Raji (cell line): ENCODE results near the gene WWC1.

Source experiments
- POLR2A ChIP-seq: IDR thresholded peaks from 2 replicates; pipeline ENCODE4 v1.6.1; 2011; ENCODE audit warnings: low read depth, low read length, control low read depth; ENCODE audit not compliant: insufficient read depth

Gene WWC1

DNA sequence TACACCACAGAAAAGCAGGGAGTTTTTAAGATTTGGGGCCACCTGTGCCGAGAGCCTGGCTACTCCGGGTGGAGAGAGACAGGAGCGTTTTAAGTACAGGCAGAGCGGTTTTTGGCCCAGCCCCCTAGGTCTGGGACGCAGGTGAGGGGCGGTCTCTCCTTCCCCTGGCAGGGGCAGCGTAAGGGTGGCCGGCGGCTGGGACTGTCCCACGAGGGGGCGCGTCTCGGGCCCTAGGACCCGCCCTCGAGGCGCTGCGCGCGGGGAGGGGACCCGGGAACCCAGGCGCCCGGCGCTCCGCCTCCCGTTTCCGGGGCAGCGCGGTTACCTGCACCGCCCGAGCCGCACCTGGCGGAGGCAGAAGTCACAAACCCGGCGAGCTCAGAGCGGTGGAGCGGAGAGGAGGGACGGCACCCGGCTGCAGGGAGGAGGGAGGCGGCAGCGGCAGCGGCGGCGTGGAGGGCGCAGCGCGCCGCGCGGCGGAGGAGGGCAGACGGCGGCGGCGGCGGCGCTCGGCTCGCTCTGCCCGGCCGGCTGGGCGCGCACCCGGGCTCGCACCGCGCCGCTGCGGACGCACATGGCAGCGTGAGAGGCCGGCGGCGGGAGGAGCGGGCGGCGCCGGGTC, at the start of gene WWC1:
TSS of gene WWC1 (plus strand) at position 304 of the 622 bp plus-strand sequence. CDS start 508 bp downstream, outside the sequence.
- peak; percentile 66 for TF ChIP-seq POLR2A

DNA sequence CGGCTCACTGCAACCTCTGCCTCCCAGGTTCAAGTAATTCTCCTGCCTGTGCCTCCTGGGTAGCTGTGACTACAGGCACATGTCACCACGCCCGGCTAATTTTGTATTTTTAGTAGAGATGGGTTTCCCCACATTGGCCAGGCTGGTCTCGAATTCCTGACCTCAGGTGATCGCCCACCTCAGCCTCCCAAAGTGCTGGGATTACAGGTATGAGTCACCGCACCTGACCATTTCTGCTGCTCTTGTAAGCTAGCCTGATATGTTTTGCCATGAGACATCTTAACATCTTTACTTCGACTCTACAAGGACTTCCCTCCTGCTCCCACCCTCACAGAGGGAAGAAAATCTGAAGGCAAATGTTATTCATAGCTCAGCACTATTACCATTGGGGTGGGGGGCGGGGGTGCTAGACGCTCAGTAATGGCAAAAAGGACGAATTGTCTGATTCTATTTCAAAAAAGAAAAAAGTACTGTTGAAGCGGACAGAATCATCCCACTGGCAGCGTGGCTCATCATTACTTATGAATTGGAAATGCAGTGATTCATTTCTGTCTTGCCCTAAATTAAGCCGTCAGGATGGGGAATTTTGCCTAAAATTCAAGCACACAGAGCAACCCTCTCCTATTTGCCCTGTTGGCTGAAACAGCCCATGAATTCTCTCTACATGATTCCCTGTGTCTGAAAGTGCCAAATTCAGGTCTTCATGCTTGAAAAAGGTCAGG, 46.4 kb upstream of the WWC1 start:
- TF ChIP-seq POLR2A, result no peak

DNA sequence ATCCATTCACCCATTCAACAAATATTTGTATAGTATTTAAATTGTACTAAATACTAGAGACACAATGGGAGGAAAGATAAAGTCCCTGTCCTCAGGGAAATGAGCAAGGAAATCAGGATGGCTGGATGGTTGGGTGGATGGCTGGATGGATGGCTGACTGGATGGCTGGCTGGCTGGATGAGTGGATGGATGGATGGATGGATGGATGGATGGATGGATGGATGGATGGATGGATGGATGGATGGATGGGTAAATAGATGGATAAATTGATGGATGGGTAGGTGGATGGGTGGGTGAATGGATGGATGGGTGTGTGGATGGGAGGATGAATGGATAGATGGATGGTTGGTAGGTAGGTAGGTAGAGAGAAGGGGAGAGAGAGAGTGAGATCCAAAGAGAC, 41.5 kb upstream of the WWC1 start:
- TF ChIP-seq POLR2A, result no peak

DNA sequence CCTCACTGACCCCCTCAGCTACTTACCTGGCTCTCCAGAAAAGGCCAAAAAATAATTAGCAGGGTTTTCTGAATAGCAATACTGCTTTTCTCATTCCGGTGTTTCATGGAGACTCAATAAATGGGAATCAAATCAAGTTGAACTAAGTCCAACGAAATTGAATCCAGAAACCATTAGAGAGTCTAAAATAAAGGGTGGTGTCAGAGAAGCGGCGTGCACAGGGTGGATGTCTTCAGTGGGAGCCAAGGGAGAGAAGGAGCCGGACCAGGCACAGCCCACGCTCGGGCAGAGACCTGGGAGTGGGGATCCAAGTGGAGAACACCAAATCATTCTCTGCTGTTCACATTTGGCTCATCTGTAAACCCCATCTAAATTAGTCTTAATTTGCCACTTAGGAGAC, 40.2 kb upstream of the WWC1 start:
- no peak for TF ChIP-seq POLR2A

DNA sequence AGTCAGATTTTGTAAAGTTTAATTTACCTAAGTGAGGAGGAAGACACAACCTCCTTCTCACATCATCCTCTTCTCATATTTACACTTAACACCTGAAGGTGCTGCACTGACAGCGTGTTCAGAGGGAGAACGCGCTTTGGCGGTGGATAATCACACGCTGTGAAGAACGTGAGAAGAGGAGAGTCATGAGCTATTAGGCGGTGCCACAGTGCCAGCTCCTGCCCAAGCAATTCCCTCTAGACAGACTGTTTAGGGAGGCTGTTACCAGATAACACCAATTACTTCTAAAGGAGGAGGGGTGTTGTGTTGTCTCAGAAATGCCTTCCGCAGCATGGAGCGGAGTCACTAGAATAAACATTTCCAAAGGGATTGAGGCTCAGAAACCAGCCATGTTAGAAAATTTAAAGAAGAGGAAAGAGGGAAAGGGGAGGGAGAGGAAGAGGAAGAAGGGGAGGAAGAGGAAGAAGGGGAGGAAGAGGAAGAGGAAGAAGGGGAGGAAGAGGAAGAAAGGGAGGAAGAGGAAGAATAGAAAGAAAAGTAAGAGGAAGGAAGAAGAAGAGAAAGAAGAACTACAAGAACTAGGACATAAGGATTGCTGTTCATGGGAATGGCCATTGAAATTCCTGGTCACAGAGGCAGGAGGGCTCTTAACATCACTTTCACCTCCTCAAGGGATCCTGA, 37.3 kb upstream of the WWC1 start:
- TF ChIP-seq POLR2A, result no peak

DNA sequence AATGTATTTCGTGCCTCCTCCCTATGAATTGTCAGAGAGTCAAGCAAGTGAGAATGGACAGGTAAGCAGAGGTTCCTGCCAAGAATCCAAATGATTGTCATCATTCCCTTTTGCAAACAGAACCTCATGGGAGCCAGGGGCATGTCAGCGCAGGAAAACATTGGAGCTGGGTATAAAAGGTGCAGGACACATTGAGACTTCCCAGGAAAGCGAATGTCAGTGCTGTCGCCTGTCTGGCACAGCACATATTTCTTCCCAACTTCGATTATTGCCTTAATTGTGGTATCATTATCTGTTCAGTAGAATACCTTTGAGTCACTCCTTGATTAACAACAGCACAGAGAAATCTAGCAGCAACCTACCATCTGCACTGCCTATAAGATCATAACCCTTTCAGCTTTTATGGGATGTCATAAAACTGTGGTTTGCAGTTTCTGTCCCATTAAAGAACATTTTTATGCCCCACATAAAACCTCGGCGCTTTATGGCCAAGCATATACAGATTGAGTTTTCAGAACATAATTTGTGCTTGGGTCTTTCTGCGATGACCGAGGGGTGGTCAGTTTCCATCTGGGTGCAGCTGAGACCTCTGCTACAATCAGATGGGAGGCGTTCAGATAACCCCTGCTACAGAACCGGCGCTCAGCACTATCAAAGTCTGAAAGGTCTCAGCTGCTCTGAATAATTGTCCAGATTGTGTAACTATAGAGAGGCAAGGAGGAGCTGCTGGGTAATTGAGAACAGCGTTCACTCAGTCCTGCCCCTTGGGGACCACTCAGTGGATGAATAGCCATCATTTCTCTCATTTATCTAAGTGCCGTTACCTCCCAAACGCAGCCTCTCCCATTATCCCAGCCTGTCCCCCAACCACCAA, 30.9 kb upstream of the WWC1 start:
- no peak for TF ChIP-seq POLR2A

DNA sequence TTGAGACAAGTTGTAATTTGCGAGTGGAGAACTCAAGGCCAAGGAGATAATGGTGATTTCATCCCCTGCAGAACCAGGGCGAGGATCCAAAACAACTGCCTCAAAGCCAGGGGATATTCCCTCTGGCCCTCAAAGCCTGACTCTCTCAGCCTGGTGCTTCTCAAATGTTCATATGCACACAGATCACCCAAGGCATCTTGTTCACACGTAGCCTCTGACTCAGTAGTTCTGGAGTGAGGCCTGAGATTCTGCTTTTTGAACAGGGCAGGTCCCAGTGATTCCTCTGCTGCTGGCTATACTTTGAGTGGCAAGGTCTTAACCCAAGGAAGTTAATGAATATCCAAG, 30.2 kb upstream of the WWC1 start:
- TF ChIP-seq POLR2A, result no peak

DNA sequence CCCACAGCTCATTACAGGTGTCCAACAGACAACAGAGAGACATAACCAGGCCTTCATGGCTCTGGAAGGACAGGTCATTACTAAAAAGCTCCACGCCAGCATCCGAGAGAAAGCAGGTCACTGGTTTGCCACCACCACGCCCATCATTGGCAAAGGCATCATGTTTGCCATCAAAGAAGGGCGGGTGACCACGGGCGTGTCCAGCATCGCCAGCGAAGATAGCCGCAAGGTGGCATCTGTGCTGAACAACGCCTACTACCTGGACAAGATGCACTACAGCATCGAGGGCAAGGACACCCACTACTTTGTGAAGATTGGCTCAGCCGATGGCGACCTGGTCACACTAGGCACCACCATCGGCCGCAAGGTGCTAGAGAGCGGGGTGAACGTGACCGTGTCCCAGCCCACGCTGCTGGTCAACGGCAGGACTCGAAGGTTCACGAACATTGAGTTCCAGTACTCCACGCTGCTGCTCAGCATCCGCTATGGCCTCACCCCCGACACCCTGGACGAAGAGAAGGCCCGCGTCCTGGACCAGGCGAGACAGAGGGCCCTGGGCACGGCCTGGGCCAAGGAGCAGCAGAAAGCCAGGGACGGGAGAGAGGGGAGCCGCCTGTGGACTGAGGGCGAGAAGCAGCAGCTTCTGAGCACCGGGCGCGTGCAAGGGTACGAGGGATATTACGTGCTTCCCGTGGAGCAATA, 29.3 kb upstream of the WWC1 start:
- no peak for TF ChIP-seq POLR2A

DNA sequence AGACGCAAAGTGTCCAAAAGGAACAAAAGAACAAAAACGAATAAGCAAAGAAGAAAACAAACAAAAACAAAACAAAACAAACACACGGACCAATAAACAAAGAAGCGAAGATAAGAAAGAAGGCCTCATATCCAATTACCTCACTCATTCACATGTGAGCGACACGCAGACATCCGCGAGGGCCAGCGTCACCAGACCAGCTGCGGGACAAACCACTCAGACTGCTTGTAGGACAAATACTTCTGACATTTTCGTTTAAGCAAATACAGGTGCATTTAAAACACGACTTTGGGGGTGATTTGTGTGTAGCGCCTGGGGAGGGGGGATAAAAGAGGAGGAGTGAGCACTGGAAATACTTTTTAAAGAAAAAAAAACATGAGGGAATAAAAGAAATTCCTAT, 28.3 kb upstream of the WWC1 start:
- TF ChIP-seq POLR2A, result no peak

DNA sequence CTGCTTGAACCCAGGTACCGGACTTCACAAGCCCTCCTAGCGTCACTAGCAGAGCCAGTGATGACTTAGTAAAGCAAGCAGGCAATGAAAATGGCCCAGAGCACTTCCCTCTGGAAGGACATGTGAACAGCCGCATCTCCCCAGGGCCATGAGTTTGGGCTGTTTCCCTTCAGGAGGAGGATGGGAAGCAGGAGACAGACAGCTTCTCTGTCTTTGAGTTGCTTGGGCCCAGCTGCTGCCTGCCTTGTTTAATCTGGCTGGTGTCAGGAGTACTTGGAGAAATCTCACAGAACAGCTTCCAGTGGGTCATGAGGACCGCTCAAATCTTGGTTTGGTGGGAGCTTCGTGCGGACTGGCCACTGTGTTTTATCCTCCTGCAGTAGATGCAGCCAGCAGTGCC, 25.4 kb upstream of the WWC1 start:
- no peak for TF ChIP-seq POLR2A

DNA sequence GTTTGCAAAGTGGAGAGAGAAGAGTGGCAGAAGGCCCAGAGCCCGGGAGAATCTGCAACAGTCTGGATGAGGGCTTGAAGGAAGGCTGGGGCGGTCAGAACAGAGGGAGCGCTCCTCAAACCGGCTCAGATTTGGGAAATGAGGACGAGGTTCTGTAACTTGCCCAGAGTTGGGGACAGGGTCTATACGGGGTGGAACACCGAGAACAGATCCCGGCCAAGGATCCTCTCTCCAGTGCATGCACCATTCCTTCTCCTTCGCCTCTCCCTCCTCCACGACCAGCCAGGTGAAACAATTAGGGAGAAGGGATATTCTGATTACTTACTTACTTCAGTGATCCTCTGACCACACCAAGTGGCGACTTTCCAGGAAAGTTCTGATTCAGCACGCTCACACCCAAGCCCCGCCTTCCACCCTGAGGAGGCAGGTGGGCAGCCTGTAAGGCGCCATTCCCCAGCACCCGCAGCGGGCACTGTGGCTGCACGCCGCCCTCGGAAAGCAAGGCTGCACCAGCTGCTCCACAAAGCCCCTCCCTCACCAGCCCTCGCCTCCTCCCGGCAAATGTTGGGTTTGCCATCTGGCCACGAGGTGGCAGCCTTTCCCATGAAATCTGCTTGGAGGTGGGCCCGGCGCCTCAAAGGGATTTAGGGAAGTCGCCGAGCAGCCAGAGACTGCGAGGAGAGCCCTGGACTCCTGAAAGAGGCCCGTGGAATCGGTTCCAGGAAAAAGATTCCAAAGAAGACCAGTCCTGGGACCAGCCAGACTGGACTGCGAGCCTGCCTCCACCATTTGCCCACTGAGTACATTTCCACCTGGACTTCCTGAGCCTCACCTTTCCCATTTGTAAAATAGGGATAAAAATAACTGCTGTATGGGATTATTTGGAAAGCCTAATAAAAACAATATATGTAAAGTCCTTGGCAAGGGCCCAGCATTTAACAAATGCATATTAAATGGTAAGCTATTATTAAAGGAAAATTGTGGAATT, 22.2 kb upstream of the WWC1 start:
- no peak for TF ChIP-seq POLR2A

DNA sequence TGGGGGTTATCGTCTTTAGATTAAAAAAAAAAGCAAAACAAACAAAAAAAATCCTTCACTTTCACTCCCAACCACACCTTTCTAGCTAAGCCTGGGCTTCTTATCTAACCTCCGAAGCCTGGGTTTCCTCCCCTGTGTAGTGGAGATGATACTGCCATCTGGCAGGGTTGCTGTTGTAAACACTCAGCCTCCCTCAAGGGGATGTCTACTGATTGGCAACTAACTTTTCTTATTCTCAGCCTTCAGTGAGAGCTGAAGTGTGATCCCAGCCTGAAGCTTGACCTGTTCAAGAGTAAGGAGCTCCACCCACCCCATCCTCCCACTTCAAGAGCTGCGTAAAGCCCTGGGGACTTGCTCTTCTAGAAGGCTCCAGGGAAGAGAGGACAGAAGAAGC, 21.5 kb upstream of the WWC1 start:
- TF ChIP-seq POLR2A, result no peak

DNA sequence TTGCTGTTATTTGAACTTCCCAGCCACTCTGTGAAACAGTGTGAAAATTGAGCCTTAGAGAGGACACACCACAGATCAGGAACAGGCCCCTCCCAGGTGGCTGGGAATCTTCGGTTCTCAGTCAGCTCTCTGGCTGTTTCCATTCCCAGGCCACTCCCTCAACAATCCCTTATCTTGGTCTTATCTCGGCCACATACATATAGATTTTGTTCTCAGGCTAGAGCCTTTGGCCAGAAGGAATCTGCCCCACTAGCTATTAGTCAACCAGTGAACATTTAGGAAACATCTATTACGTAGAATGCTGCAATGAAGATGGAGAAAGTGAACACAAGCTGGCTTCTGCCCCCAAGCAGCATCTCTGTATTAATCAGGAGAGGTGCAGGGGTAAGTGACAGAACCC, 21.0 kb upstream of the WWC1 start:
- no peak for TF ChIP-seq POLR2A

DNA sequence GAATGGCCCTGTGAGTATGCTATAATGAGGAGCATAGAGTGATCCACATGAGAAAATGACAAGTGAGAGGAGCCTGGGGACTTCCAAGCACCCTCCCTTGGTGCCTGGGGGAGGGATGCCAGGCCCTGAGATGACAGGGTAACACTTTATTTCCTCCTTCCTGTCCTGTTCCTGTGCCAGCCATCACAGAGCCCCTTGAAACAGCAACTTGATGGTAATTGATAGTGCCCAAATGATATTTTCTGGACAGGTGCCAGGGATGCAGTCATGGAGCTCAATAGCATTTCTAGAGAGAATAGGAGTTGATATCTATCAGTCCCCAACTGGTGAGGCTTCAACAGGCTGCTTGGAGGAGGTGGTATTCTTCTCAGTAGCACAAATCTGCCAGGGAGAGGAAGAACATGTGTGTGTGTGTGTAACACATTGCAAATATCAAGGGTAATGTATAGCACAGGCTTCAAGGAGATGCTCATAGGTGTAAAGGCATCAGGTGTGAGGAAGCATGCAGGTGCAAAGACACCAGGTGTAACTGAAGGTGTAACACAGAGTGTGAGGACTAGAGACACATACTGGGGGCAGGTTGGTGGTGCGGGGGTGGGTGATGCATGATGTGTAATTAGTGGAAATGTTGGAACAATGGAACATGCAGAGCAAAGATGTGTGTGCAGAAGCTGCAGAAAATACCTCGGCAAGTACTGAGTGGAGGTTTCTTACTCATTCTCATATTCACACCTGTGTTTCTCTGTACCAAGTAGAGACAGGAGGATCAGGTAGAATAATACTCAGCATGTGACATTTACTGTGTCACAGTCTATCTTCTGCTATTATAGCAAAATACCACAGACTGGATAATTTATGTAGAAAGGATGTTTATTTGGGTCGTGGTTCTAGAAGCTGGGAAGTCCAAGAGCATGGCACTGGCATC, 18.1 kb upstream of the WWC1 start:
- TF ChIP-seq POLR2A, result no peak
